Suprapubic skin (tissue), 4 donors: ENCODE results near the gene SNN.

ENCODE experiments used
- POLR2A ChIP-seq, 2 donors: fragments of 450-650 bp; IDR thresholded peaks; one replicate each; pipeline ENCODE4 v1.6.1; 2017; ENCODE audit warnings: antibody characterized with exemption in 2 of 2, mild to moderate bottlenecking in 2 of 2, moderate library complexity in 2 of 2
- POLR2AphosphoS5 ChIP-seq, 3 donors: sonication (generic); formaldehyde crosslinking; IDR thresholded peaks; one replicate each; pipeline ENCODE4 v1.6.1; 2017; ENCODE audit warnings: antibody characterized with exemption in 3 of 3

GRCh38 chr16:11722468-11722808 lies 54.2 kb downstream of the SNN start:
- TF ChIP-seq POLR2A (IDR thresholded peaks at IDR 0.05) (no peak), POLR2AphosphoS5 (IDR thresholded peaks at IDR 0.05) (no peak)
